GM12878 (cell line): ENCODE measurements around the gene PRPF6. TPM values are rescaled to one million over a fixed set of nuclear protein-coding genes. Genes with fewer than 3 reads are reported as not detected.

ENCODE experiments used
- BMI1 ChIP-seq: fragments of 450-650 bp; IDR thresholded peaks from 2 replicates; pipeline ENCODE4 v1.6.1; 2016; ENCODE audit warnings: mild to moderate bottlenecking, moderate library complexity, borderline replicate concordance
- CBFB ChIP-seq: IDR thresholded peaks from 2 replicates; pipeline ENCODE4 v1.6.1; 2016; ENCODE audit warnings: antibody characterized with exemption, low read depth
- CREB1 ChIP-seq: IDR thresholded peaks from 2 replicates; pipeline ENCODE4 v1.6.1; 2012; ENCODE audit warnings: low read depth, mild to moderate bottlenecking, inconsistent platforms
- FOXM1 ChIP-seq: IDR thresholded peaks from 2 replicates; pipeline ENCODE4 v1.6.1; 2012; ENCODE audit warnings: low read depth, mild to moderate bottlenecking, inconsistent platforms, low read length, moderate library complexity
- IKZF1 ChIP-seq: fragments of 450-650 bp; conservative IDR thresholded peaks from 2 replicates; pipeline ENCODE4 v1.6.1; 2017; ENCODE audit warnings: antibody characterized with exemption, mild to moderate bottlenecking
- MEF2A ChIP-seq: IDR thresholded peaks from 2 replicates; pipeline ENCODE4 v1.6.1; 2011; ENCODE audit warnings: low read depth, mild to moderate bottlenecking, low read length, moderate library complexity; ENCODE audit not compliant: insufficient read depth
- NR2C1 ChIP-seq: fragments of 450-650 bp; IDR thresholded peaks from 2 replicates; pipeline ENCODE4 v1.6.1; 2017; ENCODE audit warnings: antibody characterized with exemption, mild to moderate bottlenecking, moderate library complexity
- POU2F2 ChIP-seq: IDR thresholded peaks from 3 replicates; pipeline ENCODE4 v1.6.1; 2011; ENCODE audit warnings: low read depth, mild to moderate bottlenecking, low read length, borderline replicate concordance
- SMAD1 ChIP-seq: fragments of 450-650 bp; IDR thresholded peaks from 2 replicates; pipeline ENCODE4 v1.6.1; 2018; ENCODE audit warnings: mild to moderate bottlenecking, low read depth; ENCODE audit not compliant: partially characterized antibody
- SP1 ChIP-seq: IDR thresholded peaks from one replicate; pipeline ENCODE4 v1.6.1; 2011; ENCODE audit warnings: low read depth, low read length
- STAT1 ChIP-seq: fragments of 450-650 bp; conservative IDR thresholded peaks from 2 replicates; pipeline ENCODE4 v1.6.1; 2014; ENCODE audit warnings: antibody characterized with exemption, mild to moderate bottlenecking
- TARDBP ChIP-seq: IDR thresholded peaks from 2 replicates; pipeline ENCODE4 v1.6.1; 2016; ENCODE audit warnings: borderline replicate concordance
- YBX1 ChIP-seq: fragments of 450-650 bp; IDR thresholded peaks from 2 replicates; pipeline ENCODE4 v1.6.1; 2016; ENCODE audit warnings: antibody characterized with exemption
- polyA plus RNA-seq, 11 experiments: library from polyadenylated mRNA; depleted of rRNA in 4 of 11; unstranded in 6 of 11; stranded (reverse) in 5 of 11; fragments of >200 nt; fragmentation: Nextera tagmentation in 4 of 11; fragmentation: Illumina TruSeq in 1 of 11; extraction: Ambion mirVana in 4 of 11; extraction: Trizol in 1 of 11; gene quantifications; 1 replicate in 1 of 11; 2 replicates in 10 of 11; pipeline versions ENCODE4 v1.2.1 to v1.2.3, GENCODE V29; 2011 to 2016; ENCODE audit warnings: inconsistent platforms in 2 of 11, missing spikeins in 2 of 11, low read depth in 1 of 11
- total RNA-seq, 4 experiments: library from RNA; depleted of rRNA in 3 of 4; stranded (reverse); fragments of >200 nt in 3 of 4; fragmentation: Illumina TruSeq in 1 of 4; extraction: Trizol in 1 of 4; gene quantifications; 2 replicates each; pipeline versions ENCODE4 v1.2.1 to v1.2.3, GENCODE V29; 2013 to 2021
- TF ChIP-seq, protein P1 (sequence below): IDR thresholded peaks from 2 replicates; pipeline ENCODE4 v1.6.1; 2012; ENCODE audit warnings: low read length, inconsistent platforms
- TF ChIP-seq, protein P2 (sequence below): fragments of 450-650 bp; IDR thresholded peaks from 2 replicates; pipeline ENCODE4 v1.6.1; 2018; ENCODE audit warnings: mild to moderate bottlenecking, low read depth, moderate library complexity; ENCODE audit not compliant: partially characterized antibody
- TF ChIP-seq, protein P3 (sequence below): IDR thresholded peaks from 2 replicates; pipeline ENCODE4 v1.6.1; 2012; ENCODE audit warnings: mild to moderate bottlenecking, low read depth, low read length
- TF ChIP-seq, protein P4 (sequence below), 3 experiments: IDR thresholded peaks in 2 of 3; conservative IDR thresholded peaks in 1 of 3; 2 replicates each; pipeline ENCODE4 v1.5.1; 2011; ENCODE audit warnings: low read depth in 3 of 3, low read length in 3 of 3, mild to moderate bottlenecking in 3 of 3, control low read depth in 2 of 3, moderate library complexity in 2 of 3, inconsistent platforms in 1 of 3, mixed read lengths in 1 of 3; ENCODE audit not compliant: control insufficient read depth in 2 of 3, insufficient read depth in 1 of 3; ENCODE audit errors: extremely low read depth in 1 of 3
- TF ChIP-seq, protein P5 (sequence below): fragments of 450-650 bp; formaldehyde crosslinking; IDR thresholded peaks from 2 replicates; pipeline ENCODE4 v1.4.0; 2020; ENCODE audit warnings: mild to moderate bottlenecking, moderate library complexity

PRPF6 gene
- total and polyA plus RNA-seq, 10 of the 15 experiments (the other 5 are each of a cell fraction or from before 2014, with no cell fraction given), result 5.0 to 102 (median 71.3) TPM

- TF ChIP-seq SMAD1 (no peak), TARDBP (no peak), FOXM1 (no peak), STAT1 (no peak), POU2F2 (0 out of 3 replicates have a peak, but pooled peaks have one; percentile 17), CBFB (0 out of 2 replicates have a peak, but pooled peaks have one; percentile 51), CREB1 (0 out of 2 replicates have a peak, but pooled peaks have one; percentile 29), MEF2A (0 out of 2 replicates have a peak, but pooled peaks have one; percentile 13), BMI1 (no peak), IKZF1 (peak; percentile 76), SP1 (peak; percentile 65), YBX1 (no peak), NR2C1 (no peak)
- TF ChIP-seq, protein P1, sequence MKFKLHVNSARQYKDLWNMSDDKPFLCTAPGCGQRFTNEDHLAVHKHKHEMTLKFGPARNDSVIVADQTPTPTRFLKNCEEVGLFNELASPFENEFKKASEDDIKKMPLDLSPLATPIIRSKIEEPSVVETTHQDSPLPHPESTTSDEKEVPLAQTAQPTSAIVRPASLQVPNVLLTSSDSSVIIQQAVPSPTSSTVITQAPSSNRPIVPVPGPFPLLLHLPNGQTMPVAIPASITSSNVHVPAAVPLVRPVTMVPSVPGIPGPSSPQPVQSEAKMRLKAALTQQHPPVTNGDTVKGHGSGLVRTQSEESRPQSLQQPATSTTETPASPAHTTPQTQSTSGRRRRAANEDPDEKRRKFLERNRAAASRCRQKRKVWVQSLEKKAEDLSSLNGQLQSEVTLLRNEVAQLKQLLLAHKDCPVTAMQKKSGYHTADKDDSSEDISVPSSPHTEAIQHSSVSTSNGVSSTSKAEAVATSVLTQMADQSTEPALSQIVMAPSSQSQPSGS, result no peak
- TF ChIP-seq, protein P2, sequence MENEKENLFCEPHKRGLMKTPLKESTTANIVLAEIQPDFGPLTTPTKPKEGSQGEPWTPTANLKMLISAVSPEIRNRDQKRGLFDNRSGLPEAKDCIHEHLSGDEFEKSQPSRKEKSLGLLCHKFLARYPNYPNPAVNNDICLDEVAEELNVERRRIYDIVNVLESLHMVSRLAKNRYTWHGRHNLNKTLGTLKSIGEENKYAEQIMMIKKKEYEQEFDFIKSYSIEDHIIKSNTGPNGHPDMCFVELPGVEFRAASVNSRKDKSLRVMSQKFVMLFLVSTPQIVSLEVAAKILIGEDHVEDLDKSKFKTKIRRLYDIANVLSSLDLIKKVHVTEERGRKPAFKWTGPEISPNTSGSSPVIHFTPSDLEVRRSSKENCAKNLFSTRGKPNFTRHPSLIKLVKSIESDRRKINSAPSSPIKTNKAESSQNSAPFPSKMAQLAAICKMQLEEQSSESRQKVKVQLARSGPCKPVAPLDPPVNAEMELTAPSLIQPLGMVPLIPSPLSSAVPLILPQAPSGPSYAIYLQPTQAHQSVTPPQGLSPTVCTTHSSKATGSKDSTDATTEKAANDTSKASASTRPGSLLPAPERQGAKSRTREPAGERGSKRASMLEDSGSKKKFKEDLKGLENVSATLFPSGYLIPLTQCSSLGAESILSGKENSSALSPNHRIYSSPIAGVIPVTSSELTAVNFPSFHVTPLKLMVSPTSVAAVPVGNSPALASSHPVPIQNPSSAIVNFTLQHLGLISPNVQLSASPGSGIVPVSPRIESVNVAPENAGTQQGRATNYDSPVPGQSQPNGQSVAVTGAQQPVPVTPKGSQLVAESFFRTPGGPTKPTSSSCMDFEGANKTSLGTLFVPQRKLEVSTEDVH, result no peak
- TF ChIP-seq, protein P3, sequence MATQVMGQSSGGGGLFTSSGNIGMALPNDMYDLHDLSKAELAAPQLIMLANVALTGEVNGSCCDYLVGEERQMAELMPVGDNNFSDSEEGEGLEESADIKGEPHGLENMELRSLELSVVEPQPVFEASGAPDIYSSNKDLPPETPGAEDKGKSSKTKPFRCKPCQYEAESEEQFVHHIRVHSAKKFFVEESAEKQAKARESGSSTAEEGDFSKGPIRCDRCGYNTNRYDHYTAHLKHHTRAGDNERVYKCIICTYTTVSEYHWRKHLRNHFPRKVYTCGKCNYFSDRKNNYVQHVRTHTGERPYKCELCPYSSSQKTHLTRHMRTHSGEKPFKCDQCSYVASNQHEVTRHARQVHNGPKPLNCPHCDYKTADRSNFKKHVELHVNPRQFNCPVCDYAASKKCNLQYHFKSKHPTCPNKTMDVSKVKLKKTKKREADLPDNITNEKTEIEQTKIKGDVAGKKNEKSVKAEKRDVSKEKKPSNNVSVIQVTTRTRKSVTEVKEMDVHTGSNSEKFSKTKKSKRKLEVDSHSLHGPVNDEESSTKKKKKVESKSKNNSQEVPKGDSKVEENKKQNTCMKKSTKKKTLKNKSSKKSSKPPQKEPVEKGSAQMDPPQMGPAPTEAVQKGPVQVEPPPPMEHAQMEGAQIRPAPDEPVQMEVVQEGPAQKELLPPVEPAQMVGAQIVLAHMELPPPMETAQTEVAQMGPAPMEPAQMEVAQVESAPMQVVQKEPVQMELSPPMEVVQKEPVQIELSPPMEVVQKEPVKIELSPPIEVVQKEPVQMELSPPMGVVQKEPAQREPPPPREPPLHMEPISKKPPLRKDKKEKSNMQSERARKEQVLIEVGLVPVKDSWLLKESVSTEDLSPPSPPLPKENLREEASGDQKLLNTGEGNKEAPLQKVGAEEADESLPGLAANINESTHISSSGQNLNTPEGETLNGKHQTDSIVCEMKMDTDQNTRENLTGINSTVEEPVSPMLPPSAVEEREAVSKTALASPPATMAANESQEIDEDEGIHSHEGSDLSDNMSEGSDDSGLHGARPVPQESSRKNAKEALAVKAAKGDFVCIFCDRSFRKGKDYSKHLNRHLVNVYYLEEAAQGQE, result no peak
- TF ChIP-seq, protein P4, sequence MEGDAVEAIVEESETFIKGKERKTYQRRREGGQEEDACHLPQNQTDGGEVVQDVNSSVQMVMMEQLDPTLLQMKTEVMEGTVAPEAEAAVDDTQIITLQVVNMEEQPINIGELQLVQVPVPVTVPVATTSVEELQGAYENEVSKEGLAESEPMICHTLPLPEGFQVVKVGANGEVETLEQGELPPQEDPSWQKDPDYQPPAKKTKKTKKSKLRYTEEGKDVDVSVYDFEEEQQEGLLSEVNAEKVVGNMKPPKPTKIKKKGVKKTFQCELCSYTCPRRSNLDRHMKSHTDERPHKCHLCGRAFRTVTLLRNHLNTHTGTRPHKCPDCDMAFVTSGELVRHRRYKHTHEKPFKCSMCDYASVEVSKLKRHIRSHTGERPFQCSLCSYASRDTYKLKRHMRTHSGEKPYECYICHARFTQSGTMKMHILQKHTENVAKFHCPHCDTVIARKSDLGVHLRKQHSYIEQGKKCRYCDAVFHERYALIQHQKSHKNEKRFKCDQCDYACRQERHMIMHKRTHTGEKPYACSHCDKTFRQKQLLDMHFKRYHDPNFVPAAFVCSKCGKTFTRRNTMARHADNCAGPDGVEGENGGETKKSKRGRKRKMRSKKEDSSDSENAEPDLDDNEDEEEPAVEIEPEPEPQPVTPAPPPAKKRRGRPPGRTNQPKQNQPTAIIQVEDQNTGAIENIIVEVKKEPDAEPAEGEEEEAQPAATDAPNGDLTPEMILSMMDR (IDR thresholded peaks at IDR 0.05 in 2 of 3, conservative IDR thresholded peaks at IDR 0.05 in 1 of 3; ENCODE audit: control insufficient read depth in 2 of 3, extremely low read depth in 1 of 3, insufficient read depth in 1 of 3, low read depth in 3 of 3, low read length in 3 of 3), result no peak
- TF ChIP-seq, protein P5, sequence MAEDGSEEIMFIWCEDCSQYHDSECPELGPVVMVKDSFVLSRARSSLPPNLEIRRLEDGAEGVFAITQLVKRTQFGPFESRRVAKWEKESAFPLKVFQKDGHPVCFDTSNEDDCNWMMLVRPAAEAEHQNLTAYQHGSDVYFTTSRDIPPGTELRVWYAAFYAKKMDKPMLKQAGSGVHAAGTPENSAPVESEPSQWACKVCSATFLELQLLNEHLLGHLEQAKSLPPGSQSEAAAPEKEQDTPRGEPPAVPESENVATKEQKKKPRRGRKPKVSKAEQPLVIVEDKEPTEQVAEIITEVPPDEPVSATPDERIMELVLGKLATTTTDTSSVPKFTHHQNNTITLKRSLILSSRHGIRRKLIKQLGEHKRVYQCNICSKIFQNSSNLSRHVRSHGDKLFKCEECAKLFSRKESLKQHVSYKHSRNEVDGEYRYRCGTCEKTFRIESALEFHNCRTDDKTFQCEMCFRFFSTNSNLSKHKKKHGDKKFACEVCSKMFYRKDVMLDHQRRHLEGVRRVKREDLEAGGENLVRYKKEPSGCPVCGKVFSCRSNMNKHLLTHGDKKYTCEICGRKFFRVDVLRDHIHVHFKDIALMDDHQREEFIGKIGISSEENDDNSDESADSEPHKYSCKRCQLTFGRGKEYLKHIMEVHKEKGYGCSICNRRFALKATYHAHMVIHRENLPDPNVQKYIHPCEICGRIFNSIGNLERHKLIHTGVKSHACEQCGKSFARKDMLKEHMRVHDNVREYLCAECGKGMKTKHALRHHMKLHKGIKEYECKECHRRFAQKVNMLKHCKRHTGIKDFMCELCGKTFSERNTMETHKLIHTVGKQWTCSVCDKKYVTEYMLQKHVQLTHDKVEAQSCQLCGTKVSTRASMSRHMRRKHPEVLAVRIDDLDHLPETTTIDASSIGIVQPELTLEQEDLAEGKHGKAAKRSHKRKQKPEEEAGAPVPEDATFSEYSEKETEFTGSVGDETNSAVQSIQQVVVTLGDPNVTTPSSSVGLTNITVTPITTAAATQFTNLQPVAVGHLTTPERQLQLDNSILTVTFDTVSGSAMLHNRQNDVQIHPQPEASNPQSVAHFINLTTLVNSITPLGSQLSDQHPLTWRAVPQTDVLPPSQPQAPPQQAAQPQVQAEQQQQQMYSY (CRISPR knock-in tag), result no peak
These were observed 96.2 kb downstream of the PRPF6 start (continued) for GRCh38 chr20:64077094-64077493.
